RPMI8226 (cell line): ENCODE results near the gene UQCC3.
A peak's percentile ranks its signal among the peaks of the same experiment; 100 is the strongest.

Experiments
- DNase-seq: peaks from one replicate; pipeline ENCODE4 v3.0.0-alpha.2; 2015

Gene UQCC3

DNA sequence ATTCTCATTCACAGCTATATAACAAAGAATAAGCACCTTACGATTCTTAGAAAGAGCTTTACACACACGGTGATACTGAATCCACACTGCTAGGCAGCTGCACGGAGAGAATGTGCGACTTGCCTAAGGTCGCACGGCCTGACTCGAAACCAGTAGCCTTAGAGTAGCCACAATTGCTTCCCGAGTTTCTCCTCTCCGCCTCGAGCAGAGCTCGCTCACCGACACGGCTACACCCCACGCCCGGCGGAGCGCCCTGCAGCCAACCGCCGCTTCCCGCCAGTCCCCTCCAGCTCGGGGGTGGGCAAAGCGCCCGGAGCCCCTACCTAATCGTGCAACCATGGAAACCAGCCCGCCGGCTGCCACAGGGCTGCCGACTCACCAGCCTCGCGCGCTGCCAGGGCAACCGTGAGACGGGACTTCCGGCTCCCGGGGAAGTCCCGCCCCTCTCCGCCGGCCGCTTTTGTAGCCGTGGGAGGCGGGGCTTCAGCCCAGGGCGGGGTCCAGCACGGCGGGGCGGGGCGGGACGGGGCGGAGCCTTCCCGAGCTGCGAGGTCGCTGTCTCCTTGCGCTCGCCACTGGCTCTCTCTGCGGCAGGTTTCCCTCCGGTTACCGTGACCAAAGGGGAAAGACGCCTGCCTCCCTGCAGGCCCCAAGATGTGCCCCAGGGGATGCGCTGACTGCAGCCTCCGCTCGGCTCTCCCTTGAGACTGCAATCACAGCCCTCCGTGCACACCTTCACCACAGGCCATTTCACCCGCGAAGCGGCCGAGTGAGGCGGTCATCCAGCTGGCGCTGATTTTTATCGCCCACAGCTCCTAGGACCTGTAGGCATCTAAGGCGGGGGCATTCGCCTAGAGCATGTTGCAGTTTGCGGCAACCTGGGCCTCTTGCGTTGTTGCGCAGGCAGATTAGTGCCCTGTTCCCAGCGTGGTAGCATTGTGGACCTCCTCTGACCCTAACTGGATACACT, 34.7 kb downstream of the UQCC3 start:
- peak; percentile 98 for DNase-seq

DNA sequence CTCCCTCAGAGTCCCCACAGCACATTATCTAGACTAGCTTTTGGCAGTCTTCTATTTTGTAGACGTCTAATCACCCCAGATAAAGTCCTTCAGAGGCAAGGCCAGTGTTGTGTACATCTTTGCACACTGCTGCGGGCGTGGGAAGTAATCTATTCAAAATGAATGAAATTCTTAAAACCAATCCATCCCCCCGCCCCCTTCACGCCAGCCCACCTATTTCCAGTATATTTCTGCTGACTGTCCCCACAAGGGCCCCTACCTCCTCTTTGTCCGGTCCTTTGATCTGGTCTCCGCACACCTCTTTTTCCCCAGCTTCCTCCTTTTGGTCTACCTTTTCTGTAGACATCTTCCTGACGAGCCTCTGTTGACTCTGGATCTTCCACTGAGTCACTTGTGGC, 35.4 kb downstream of the UQCC3 start:
- no peak for DNase-seq

DNA sequence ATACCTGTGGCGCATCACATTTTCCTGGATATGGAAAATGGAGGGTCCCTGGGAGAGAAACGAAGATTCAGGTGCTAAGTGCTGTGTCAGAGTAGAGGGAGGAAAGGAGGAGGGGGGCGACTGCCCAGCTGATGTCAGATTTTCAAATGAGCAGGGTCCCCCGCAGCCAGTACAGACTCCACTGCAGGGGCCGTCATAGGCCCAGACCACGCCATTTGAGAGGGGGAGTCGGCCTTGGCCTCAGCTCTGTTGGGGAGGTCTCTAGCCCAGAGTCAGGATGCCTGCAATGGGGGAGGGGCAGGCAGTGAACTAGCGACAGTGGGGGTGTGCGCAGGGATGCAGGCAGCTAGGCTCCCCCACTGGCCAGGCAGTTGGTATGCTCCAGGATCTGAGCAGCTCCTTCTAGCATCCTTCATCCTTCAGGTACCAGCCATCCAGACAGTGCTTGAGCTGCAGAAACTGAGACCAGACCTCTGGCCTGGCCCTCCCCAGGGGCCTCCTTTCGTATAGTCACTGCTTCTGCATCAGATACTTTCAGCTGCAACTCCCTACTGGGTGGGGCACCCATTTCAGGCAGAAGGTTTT, 35.9 kb downstream of the UQCC3 start, which contains the start of the genes BSCL2 and GNG3:
Gene BSCL2, minus strand, starts transcription at position 148 of the 585 bp plus-strand sequence. CDS start 229 bp downstream, outside the sequence.
Gene GNG3, plus strand, starts transcription at position 400 of the 585 bp plus-strand sequence. CDS start 620 bp downstream, outside the sequence.
- no peak for DNase-seq

DNA sequence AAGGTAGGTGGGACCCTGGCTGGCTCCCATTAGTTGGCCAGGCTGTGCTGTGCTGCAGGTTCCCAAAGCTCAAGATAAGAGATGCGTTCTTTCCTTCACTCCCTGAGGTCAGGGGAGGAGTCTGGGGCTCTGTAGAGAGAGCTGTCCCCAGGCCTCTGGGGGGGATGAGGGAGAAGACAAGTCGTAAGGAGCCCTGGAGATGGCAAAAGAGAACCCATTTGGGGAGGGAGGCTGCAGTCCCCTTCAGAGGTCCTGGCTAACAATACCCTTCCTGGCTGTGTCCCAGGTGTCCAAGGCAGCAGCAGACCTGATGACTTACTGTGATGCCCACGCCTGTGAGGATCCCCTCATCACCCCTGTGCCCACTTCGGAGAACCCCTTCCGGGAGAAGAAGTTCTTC, 36.9 kb downstream of the UQCC3 start:
- no peak for DNase-seq

DNA sequence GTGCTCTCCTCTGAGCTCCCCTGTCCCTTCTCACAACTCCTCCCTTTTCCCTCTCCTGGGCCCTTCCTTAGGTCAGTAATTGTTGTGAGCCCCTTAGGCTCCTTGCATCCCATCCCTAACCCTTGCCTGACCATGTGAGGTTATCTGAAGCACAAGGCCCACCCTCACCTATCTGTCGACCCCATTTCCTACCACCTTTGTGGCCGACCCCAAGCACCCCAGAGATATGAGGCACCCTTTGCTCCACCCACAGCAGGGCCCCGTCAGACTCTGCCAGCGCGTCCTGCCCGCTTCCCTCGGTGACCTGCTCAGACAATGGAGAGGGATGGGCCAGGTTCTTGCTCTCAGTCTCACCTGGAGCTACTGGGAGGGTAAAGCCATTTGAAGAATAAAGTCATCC, 37.3 kb downstream of the UQCC3 start:
- peak; percentile 52 for DNase-seq

DNA sequence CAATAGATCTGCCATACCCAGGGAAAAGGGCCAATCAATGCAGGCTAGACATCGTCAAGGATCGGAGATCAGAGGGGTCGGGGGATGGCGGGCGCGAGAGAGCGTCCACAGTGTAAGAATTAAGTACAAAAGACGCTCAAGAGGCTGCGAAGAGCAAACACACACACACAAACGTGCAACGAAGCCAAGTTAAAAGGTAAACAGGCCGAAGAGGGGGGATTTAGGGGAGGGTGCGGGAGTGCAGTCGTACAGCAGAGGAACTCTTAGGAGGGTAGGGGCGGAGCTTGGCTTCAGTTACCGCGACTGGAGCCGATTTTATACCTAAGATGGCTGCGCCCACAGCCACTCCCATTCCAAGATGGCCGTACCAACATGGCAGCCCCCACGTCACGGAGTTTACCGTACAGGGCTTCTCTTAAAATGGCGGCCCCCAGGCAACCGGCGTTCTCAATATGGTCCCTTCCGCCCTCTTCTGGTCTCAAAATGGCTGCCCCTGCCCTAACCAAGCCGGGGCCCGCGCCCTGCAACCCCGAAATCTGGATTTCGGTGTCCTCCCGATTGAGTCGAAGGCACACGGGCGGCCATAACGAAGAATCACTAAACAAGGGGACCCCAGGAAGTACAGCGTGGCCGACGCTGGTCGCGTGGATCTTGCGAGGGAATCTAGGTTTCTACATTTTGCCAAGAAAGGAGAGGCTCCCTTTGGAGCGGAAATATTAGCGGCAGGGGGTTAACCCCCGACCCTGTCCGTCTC, 38.0 kb downstream of the UQCC3 start:
- peak; percentile 100 for DNase-seq

DNA sequence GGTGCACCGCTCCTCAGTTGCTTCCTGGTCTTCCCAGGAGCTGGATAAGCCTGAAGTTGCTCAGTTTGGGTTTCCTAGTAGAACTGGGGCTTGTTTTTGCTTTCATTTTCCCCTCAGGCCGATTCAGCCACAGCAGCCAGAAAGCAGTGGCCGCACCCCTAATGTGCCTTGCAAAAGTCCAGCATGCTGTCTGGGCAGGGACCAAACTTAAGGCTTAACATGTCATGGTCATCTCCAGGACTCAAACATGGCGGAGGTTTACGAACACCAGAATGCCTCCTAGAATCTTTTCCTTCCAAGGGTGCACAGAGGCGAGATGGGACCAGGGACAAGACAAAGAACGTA, 38.5 kb downstream of the UQCC3 start:
- DNase-seq: peak; percentile 56

DNA sequence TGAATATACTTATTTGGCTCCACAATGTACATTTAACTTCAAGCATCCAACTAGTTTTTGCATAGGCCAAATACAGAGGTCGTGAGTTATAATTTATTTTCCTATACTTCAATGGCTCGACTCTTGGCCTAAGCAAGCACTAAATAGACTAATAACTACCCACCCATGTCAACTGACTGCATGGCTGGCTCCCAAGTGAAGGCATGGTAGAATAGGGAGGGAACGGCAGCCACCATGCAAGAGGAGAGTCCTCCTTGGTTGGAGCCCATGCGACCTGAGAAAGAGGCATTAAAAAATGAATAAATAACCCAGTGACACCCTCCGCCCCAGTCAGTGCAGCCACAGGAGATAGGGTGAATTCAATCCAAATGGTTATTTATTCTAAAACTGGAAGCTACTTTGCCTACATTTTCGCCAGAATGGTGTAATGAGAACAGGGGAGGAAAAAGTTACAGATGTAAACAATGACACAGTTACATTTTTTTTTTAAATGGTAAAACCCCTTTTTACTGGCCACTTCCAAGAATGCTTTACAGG, 40.9 kb downstream of the UQCC3 start:
- DNase-seq: no peak

DNA sequence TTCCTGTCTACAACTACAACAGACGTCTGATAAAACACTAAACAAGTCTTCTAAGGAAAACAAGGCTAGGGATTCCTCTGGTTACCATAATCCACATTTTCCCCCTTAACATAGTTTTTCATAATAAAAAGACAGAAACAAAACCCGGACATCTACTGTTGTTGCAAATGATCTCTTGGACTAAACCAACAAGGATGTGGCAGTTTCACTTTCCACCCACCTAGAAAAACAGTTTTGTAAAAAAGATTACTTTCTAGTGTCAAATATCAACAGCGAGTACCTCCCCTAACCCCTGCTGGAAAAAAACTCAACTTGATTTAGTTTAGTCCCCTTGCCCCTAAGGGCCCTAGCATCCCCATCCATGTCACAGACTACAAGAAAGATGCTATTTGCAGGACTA, 41.4 kb downstream of the UQCC3 start:
- no peak for DNase-seq

DNA sequence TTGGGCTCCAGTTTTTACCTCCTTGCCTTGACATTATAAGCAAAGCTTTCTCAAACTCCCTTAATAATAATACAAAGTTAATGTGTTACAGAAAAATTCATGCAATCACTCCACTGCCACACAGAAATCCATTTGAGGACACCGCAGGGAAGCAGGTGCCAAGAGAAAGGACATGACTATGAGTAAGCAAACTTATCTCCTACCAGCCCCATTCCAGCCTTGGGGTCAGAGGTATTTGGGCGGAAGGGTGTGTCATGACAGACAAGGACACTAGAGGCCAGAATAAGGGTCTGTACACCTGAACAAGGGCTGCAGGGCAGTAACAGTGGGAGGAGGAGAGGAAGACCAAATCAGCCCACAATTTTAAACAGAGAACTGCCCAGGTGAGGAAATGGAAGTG, 41.9 kb downstream of the UQCC3 start:
- no peak for DNase-seq

DNA sequence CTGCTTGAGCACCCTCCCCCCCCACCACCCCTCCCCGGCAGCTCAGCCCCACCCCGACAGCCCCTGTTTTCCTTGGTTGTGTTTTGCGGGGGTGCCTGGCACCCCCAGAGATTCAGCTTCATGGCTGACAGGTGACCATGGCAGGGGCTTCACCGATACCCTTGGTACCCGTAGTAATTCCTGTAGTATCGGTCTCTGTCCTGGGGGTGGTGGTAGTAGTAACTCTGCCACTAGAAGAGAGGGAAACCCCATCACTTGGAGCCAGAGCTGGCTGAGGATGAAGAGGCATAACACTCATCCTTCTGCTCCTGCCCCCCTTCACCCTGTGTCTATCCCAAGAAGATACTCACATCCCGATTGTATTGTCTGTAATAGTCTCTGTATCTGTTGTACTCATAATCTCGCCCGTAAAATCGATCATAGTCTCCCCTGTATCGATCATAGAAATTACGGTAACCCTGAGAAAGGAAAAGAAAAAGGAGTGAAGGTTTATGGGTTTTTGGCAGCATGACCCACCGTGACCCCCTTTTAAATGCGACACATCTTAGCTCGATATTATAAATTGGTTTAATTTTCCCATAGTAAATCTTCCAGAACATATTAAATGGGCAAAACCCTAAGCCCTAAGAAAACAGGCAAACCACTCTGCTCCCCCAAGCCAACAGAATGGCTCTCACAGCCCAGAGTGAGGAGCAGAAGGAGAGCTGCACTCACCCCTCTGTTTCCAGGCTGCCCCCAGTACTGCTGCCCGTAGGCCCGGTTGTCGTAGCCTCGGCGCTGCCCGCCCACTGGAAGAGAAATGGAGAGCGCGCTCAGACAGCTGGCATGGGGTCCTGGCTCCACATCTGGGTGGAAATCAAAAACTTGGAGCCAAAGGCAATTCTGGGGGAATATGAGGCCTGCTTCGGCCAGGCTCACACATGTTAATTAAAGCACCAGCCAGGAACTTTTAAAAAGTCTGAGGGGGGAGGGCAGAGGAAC, 44.0 kb downstream of the UQCC3 start:
- DNase-seq: no peak

DNA sequence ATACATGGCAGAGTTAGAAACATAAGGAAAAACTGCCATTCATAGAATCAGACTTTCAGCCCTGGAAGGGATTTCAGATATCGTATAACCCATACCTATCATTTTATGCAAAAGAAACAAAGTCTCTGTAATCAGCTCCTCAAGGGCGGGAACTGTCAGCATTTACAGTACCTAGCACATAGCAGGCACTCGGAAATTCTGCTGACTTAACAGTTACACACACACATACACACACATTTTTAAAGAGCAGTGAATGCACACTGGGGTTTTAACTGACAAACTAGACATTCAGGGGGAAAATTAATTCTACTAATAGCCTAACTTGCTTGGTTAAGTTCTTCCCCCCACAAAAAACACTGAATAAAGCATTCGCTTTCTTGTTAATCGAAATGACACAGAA, 44.7 kb downstream of the UQCC3 start:
- DNase-seq: no peak

DNA sequence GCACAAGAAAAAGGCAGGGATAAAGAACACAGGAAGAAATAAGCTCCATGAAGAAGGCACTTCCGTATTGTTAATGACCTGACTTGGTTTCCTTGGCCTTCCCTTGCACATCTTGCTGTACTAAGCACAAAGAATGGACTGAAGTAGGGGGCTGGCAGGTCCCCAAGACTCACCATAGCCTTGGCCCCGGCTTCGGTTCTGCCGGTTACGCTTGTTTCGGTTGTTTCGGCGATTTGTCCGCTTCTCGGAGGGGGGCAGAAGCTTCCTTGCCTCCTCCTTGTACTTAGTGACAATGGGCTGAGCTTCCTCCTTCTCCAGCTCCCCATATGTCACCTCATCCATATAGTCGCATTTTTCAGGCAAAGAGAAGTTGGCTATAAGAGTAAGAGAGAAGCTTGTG, 45.3 kb downstream of the UQCC3 start:
- DNase-seq: no peak

DNA sequence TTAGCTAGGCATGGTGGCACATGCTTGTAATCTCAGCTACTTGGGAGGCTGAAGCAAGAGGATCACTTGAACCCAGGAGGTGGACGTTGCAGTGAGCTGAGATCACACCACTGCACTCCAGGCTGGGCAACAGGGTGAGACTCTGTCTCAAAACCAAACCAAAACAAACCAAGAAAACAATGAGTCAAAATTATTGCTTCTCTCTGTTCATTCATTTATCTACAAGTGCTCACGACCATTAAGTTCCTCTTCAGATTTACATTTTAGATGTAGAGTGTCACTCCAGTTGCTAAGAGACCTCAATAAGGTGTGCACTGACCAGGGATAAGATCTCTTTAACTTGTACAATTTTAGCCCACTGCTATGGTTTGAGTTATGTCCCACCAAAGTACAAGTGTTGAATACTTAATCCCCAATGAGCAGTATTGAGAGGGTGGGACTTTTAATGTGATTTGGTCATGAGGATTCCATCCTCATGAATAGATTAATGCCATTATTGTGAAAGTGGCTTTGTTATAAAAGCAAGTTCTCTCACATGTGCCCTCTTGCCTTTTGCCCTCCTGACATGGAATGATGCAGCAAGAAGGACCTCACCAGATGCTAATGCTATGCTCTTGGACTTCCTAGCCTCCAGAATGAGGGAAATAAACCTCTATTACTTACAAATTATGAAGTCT, 48.0 kb downstream of the UQCC3 start:
- DNase-seq: no peak

DNA sequence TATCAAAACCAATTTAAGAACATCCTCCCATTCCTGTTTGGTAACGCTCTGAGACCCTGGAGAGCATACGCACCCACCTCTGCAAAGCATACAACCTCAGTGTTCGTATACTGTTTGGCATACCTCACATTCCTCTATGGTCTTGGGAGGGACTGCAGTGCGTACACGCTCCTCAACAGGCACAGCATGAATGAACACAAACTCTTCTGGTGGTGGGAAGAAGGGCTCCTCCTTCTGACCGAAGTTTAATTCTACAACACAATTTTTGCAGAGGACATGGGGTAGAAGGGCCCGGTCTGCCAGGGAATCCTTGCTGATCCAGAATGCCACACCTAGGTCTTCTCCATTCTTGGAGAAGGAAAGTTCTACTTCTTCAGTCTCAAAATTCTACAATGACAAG, 50.5 kb downstream of the UQCC3 start:
- DNase-seq: no peak
